CD4-positive, CD25-positive, alpha-beta regulatory T cell (primary cell): Measurements from ENCODE around the gene C4A. TPM values are rescaled to one million over a fixed set of nuclear protein-coding genes. Genes with fewer than 3 reads are reported as not detected.
A peak's percentile ranks its signal among the peaks of the same experiment; 100 is the strongest.
"Not testable (repeated sequence)": the region's sequence is repeated elsewhere in the genome, so short reads cannot be mapped to it uniquely, and the experiment has no call there.

Source experiments
- ATAC-seq, 2 donors: fragments of 150-1000 bp; cut with Tn5 transposase; one replicate each; pipeline ENCODE4 v1.10.0; 2021; ENCODE audit warnings: low read depth in 2 of 2, moderate number of reproducible peaks in 2 of 2, moderate library complexity in 1 of 2
- DNase-seq, 3 donors: peaks; one replicate each; pipeline versions ENCODE4 v3.0.0 to v3.0.0-alpha.2; 2012 to 2022; ENCODE audit warnings: mixed read lengths in 1 of 3
- H3K27ac ChIP-seq: one replicate; pipeline ENCODE4 v1.7.0; 2013; ENCODE audit warnings: mild to moderate bottlenecking, low read length; ENCODE audit not compliant: insufficient read depth, poor library complexity, severe bottlenecking
- H3K27me3 ChIP-seq: one replicate; pipeline ENCODE4 v1.7.0; 2013; ENCODE audit warnings: low read length; ENCODE audit not compliant: control insufficient read depth, insufficient read depth
- H3K36me3 ChIP-seq: one replicate; pipeline ENCODE4 v1.7.0; 2013; ENCODE audit warnings: mild to moderate bottlenecking, low read length, moderate library complexity; ENCODE audit not compliant: control insufficient read depth, insufficient read depth
- H3K4me1 ChIP-seq: 2 replicates; pipeline ENCODE4 v1.7.0; 2013; ENCODE audit warnings: mild to moderate bottlenecking, low read length; ENCODE audit not compliant: insufficient read depth, control insufficient read depth, poor library complexity, severe bottlenecking
- H3K4me3 ChIP-seq: one replicate; pipeline ENCODE4 v1.7.0; 2013; ENCODE audit warnings: low read depth, mild to moderate bottlenecking, low read length, moderate library complexity
- H3K9me3 ChIP-seq, 2 experiments: 1 replicate in 1 of 2; 2 replicates in 1 of 2; pipeline ENCODE4 v1.7.0; 2013; ENCODE audit warnings: low read length in 2 of 2, mild to moderate bottlenecking in 1 of 2, moderate library complexity in 1 of 2; ENCODE audit not compliant: control insufficient read depth in 2 of 2
- H3K27ac Mint-ChIP-seq, 3 donors: one replicate each; pipeline ENCODE4 v1.8.0; 2020 to 2022; ENCODE audit warnings: mild to moderate bottlenecking in 3 of 3, mixed read lengths in 3 of 3, moderate library complexity in 2 of 3
- H3K27me3 Mint-ChIP-seq: one replicate; pipeline ENCODE4 v1.8.0; 2022; ENCODE audit warnings: mild to moderate bottlenecking, mixed read lengths
- H3K36me3 Mint-ChIP-seq: one replicate; pipeline ENCODE4 v1.8.0; 2020; ENCODE audit warnings: mixed read lengths
- H3K4me1 Mint-ChIP-seq, 4 donors: one replicate each; pipeline ENCODE4 v1.8.0; 2020 to 2022; ENCODE audit warnings: mixed read lengths in 4 of 4, mild to moderate bottlenecking in 1 of 4
- H3K4me3 Mint-ChIP-seq, 4 donors: one replicate each; pipeline ENCODE4 v1.8.0; 2020 to 2022; ENCODE audit warnings: mild to moderate bottlenecking in 4 of 4, mixed read lengths in 4 of 4, moderate library complexity in 3 of 4
- H3K9me3 Mint-ChIP-seq, 7 donors: one replicate each; pipeline ENCODE4 v1.8.0; 2020 to 2022; ENCODE audit warnings: mixed read lengths in 7 of 7, mild to moderate bottlenecking in 3 of 7, moderate library complexity in 2 of 7
- polyA plus RNA-seq, 4 donors: library from polyadenylated mRNA; unstranded; fragments of 300-500 nt; fragmentation: Illumina TruSeq; gene quantifications; one replicate each; pipeline ENCODE4 v1.2.3, GENCODE V29; 2021
- total RNA-seq: library from RNA; stranded (reverse); gene quantifications from one replicate; pipeline ENCODE4 v1.2.3, GENCODE V29; 2022

Gene C4A
- total and polyA plus RNA-seq, 5 donors from 2014 or later, result 0.28 to 4.0 (median 0.30) TPM; not detected in 2

GRCh38 chr6:31996385-31996784 lies 14.5 kb downstream of the C4A start:
- H3K27ac ChIP-seq, H3K4me3 Mint-ChIP-seq, H3K4me1 Mint-ChIP-seq, H3K4me1 ChIP-seq, H3K27ac Mint-ChIP-seq, H3K27me3 ChIP-seq, H3K9me3 Mint-ChIP-seq, H3K36me3 ChIP-seq, DNase-seq, H3K27me3 Mint-ChIP-seq, H3K36me3 Mint-ChIP-seq, H3K4me3 ChIP-seq, ATAC-seq, H3K9me3 ChIP-seq: not testable (repeated sequence)

- not testable (repeated sequence) for H3K27ac ChIP-seq, H3K9me3 ChIP-seq, H3K4me1 Mint-ChIP-seq, H3K27me3 Mint-ChIP-seq, H3K36me3 Mint-ChIP-seq, H3K9me3 Mint-ChIP-seq, H3K36me3 ChIP-seq, H3K27me3 ChIP-seq, H3K27ac Mint-ChIP-seq, H3K4me3 Mint-ChIP-seq, H3K4me1 ChIP-seq, H3K4me3 ChIP-seq, ATAC-seq, DNase-seq
These were observed 20.9 kb downstream of the C4A start for GRCh38 chr6:32002546-32003268.

DNA sequence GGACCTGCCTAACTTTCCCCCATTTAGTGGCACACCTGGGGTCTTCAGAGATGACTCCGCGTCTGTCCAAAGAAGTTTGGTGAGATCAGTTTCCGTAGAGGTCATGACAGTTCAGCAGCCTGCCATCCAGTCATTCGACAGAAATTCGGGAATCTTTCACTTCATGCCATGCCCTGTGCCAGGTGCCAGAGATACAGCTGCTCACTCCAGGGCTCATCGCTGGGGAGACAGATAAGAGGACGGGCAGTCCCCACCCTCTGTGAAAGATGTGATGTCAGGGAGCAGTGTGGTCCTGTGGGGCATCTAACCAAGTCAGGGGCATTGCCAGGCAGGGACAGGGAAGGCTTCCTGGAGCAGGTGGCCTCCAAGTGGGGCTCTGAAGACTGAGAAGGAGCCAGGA lies 21.4 kb downstream of the C4A start:
- H3K4me3 Mint-ChIP-seq, H3K4me1 Mint-ChIP-seq, H3K27ac ChIP-seq, DNase-seq, H3K27me3 Mint-ChIP-seq, H3K27ac Mint-ChIP-seq, H3K4me1 ChIP-seq, ATAC-seq, H3K9me3 Mint-ChIP-seq, H3K4me3 ChIP-seq, H3K9me3 ChIP-seq, H3K36me3 Mint-ChIP-seq, H3K27me3 ChIP-seq, H3K36me3 ChIP-seq: not testable (repeated sequence)

- H3K9me3 Mint-ChIP-seq, H3K27me3 Mint-ChIP-seq, DNase-seq, H3K4me3 ChIP-seq, H3K9me3 ChIP-seq, H3K4me3 Mint-ChIP-seq, H3K27ac ChIP-seq, H3K4me1 ChIP-seq, H3K36me3 Mint-ChIP-seq, H3K36me3 ChIP-seq, H3K27me3 ChIP-seq, H3K4me1 Mint-ChIP-seq, ATAC-seq: not testable (repeated sequence)
- peak overlapping the region in 1 of 3 donors; percentile 71 for H3K27ac Mint-ChIP-seq
These were observed 22.5 kb downstream of the C4A start for GRCh38 chr6:32004393-32004792.

DNA sequence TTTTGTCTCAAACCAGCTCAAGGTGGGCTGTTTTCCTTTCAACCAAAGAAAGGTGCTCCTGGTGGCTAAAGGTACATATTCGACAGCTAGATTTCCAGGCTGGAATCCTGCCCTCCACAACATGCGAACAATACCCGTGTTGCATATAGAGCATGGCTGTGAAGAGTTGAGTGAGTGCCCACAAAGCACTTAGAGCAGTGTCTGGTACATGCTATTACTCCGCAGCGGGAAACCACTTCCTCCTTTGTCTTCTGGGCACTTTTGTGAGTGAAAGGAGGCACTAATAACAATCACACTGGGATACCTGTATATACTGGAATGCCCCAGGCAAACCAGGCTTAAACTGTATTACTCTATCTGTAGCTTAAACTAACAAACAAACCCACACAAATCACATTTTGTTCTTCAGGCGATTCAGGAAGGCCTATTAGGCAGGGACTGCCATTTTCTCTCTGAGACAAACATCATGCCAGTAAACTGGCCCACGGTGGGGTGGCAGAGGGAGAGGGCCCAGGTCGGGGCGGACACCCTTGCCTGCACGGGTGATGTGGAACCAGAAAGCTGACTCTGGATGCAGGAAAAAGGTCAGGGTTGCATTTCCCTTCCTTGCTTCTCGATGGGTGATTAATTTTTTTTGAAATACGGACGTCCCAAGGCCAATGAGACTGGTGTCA lies 23.1 kb downstream of the C4A start:
- Mint-ChIP-seq H3K4me3 (peak overlapping the region in 1 of 4 donors; percentile 19), H3K27ac (peak overlapping the region in 2 of 3 donors; percentile 71 to 86)
- not testable (repeated sequence) for H3K27me3 Mint-ChIP-seq, H3K9me3 Mint-ChIP-seq, H3K4me3 ChIP-seq, H3K9me3 ChIP-seq, H3K4me1 ChIP-seq, H3K27ac ChIP-seq, H3K36me3 Mint-ChIP-seq, H3K27me3 ChIP-seq, H3K36me3 ChIP-seq, H3K4me1 Mint-ChIP-seq
- ATAC-seq (peak; percentile 86 to 87), DNase-seq (peak in 1 of 3 donors; percentile 2)

GRCh38 chr6:32005538-32005880 lies 23.7 kb downstream of the C4A start:
- H3K27me3 ChIP-seq, H3K27ac ChIP-seq, H3K4me1 Mint-ChIP-seq, H3K9me3 ChIP-seq, H3K4me3 ChIP-seq, H3K36me3 ChIP-seq, H3K9me3 Mint-ChIP-seq, ATAC-seq, H3K36me3 Mint-ChIP-seq, H3K4me1 ChIP-seq, H3K27me3 Mint-ChIP-seq, H3K4me3 Mint-ChIP-seq: not testable (repeated sequence)
- peak in 1 of 3 donors; percentile 1 for DNase-seq
- H3K27ac Mint-ChIP-seq, result peak overlapping the region in 1 of 3 donors; percentile 71

DNA sequence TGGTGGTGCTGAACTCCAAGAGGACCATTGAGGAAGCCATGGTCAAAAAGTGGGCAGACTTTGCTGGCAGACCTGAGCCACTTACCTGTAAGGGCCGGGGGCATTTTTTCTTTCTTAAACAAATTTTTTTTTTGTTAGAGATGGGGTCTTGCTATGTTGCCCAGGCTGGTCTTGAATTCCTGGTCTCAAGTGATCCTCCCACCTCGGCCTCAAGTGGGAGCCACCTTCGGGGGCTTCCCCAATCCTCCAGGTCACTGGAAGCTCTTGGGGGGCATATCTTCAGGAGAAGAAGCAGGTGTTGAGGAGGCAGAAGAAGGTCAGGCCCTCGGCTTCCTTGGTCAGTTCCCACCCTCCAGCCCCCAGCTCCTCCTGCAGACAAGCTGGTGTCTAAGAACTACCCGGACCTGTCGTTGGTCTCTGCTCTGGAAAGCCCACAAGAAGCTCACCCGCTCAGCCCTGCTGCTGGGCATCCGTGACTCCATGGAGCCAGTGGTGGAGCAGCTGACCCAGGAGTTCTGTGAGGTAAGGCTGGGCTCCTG lies 24.2 kb downstream of the C4A start:
- H3K9me3 ChIP-seq, H3K4me1 Mint-ChIP-seq, H3K27me3 Mint-ChIP-seq, H3K36me3 Mint-ChIP-seq, H3K27ac ChIP-seq, H3K9me3 Mint-ChIP-seq, DNase-seq, H3K36me3 ChIP-seq, H3K4me3 Mint-ChIP-seq, ATAC-seq, H3K4me1 ChIP-seq, H3K27ac Mint-ChIP-seq, H3K4me3 ChIP-seq, H3K27me3 ChIP-seq: not testable (repeated sequence)

- DNase-seq, result not testable (repeated sequence)
These were observed 25.2 kb downstream of the C4A start for GRCh38 chr6:32007086-32007485.

More at GRCh38 chr6:32007086-32007485, 25.2 kb downstream of the C4A start:
- H3K27me3 Mint-ChIP-seq, H3K4me3 ChIP-seq, H3K9me3 Mint-ChIP-seq, H3K27ac Mint-ChIP-seq, H3K4me3 Mint-ChIP-seq, H3K36me3 ChIP-seq, H3K27ac ChIP-seq, H3K4me1 ChIP-seq, H3K36me3 Mint-ChIP-seq, H3K9me3 ChIP-seq, H3K4me1 Mint-ChIP-seq, H3K27me3 ChIP-seq, ATAC-seq: not testable (repeated sequence)
